Erythroblast (primary cell): ENCODE data around the gene CAMK2G.

Source experiments
- DNase-seq, 2 experiments: peaks; one replicate each; lab custom pipeline; 2025; lab: John Stamatoyannopoulos, UW
- GATA1 ChIP-seq: IDR thresholded peaks from 2 replicates; pipeline ENCODE4 v1.6.1; 2011; ENCODE audit warnings: low read depth, mild to moderate bottlenecking, control low read depth, low read length, moderate library complexity
- POLR2A ChIP-seq: IDR thresholded peaks from 2 replicates; pipeline ENCODE4 v1.6.1; 2011; ENCODE audit warnings: mild to moderate bottlenecking, low read length

The CAMK2G gene

DNA sequence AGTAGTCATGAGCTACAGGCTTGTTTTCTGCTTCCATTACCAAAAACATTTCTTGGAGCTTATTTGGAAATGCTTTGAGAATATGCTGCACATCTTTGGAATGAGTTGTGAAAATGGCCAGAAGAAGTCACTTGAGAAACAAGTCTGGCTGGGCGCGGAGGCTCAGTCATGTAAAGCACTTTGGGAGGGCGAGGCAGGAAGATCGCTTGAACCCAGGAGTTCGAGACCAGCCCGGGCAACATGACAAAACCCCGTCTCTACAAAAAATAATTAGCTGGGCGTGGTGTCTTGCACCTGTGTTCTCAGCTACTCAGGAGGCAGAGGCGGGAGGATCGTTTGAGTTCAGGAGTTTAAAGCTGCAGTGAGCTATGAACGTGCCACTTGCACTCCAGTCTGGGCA is 93.4 kb downstream of the CAMK2G start:
- TF ChIP-seq GATA1 = no peak
- no peak for TF ChIP-seq POLR2A
- DNase-seq = peak; percentile 36 to 45

DNA sequence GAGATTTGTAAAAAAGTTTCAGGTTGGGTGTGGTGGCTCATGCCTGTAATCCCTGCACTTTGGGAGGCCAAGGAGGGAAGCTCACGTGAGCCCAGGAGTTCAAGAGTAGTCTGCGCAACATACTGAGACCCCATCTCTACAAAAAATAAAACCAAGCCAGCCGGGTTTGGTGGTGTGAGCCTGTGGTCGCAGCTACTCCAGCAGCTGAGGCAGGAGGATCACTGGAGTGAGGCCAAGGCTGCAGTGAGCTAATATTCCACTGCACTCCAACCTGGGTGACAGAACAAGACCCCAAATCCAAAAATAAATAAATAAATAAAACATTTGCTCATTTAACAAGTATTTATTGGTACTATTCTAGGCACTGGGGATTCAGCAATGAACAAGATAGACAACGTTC is 94.1 kb downstream of the CAMK2G start:
- TF ChIP-seq POLR2A = no peak
- TF ChIP-seq GATA1 = no peak
- no peak for DNase-seq

DNA sequence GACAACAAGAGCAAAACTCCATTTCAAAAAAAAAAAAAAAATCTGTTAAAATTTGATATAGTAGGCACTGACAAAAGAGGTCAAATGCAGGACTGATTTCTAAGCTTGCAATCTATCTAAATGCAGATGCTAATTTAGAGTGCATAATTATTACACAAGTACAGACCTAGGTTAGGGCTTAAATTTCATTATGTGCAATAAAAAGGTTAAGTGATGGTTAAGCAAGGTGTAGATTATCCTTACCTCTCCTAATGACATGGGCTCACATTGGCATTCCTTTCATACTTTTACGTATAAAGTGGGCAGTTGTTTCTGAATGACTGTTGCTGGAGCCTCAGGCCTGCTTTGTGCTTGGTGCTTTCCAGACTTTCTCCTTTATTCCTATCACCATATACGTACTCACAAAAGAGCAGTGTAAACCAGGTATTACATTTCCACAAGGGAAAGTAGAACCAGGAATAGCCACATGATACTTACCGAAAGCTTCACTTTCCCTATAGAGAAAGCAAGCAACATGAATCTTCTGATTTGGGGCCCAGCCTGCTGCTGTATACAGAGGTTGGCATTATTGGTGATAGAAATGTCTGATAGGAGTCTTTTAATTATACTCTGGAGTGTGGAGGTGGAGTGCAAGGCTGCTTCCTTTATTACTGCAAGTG is 94.7 kb downstream of the CAMK2G start:
- no peak for DNase-seq
- no peak for TF ChIP-seq POLR2A
- no peak for TF ChIP-seq GATA1

DNA sequence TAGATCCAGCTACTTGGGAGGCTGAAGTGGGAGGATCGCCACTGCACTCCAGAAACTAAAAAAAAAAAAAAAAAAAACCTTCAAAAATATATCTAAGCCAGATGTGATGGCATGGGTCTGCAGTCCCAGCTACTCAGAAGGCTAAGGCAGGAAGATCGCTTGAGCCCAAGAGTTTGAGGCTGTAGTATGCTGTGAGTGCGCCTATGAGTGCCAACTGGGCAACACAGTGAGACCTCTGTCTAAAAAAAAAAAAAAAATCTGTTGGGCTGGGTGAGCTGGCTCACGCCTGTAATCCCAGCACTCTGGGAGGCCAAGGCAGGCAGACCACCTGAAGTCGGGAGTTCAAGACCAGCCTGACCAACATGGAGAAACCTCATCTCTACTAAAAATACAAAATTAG is 95.3 kb downstream of the CAMK2G start:
- DNase-seq = no peak
- TF ChIP-seq POLR2A (no peak), GATA1 (no peak)

DNA sequence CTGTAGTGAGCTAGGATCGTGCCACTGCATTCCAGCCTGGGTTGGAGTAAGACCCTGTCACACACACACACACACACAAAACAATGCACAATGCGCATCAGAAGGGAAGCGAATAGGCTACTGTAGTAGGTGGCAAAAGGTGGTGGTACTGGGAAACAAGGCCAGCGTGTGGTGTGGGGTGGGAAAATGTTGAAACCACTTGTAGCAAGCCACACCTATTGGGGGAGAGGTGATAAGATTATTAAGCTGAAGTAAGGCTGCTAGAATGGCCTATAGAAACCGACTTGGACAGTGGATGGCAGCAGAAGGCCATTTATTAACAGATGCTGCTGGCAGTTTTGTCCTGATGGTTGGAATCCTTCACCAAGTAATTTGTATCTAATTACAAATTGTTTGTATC is 99.7 kb downstream of the CAMK2G start:
- peak; percentile 84 to 85 for DNase-seq
- TF ChIP-seq POLR2A = peak; percentile 31
- no peak for TF ChIP-seq GATA1

DNA sequence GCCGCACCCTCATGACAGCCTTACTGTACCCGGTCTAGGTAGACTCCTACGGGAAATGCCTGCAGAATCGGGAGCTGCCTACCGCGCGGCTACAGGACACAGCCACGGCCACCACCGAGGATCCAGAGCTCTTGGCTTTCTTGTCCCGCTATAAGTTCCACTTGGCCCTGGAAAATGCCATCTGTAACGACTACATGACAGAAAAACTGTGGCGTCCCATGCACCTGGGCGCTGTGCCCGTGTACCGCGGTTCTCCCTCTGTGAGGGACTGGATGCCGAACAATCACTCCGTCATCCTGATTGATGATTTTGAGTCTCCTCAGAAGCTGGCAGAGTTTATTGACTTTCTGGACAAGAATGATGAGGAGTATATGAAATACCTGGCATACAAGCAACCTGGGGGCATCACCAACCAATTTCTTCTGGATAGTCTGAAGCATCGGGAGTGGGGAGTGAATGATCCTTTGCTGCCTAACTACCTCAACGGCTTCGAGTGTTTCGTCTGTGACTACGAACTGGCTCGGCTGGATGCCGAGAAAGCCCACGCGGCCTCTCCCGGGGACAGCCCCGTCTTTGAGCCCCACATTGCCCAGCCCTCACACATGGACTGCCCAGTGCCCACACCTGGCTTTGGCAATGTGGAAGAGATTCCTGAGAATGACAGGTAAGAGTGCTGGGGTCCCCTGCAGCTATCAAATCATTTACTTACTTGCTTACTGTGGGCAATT is 101.0 kb downstream of the CAMK2G start:
- TF ChIP-seq POLR2A (no peak), GATA1 (no peak)
- DNase-seq = peak in 1 of 2 experiments; percentile 41

DNA sequence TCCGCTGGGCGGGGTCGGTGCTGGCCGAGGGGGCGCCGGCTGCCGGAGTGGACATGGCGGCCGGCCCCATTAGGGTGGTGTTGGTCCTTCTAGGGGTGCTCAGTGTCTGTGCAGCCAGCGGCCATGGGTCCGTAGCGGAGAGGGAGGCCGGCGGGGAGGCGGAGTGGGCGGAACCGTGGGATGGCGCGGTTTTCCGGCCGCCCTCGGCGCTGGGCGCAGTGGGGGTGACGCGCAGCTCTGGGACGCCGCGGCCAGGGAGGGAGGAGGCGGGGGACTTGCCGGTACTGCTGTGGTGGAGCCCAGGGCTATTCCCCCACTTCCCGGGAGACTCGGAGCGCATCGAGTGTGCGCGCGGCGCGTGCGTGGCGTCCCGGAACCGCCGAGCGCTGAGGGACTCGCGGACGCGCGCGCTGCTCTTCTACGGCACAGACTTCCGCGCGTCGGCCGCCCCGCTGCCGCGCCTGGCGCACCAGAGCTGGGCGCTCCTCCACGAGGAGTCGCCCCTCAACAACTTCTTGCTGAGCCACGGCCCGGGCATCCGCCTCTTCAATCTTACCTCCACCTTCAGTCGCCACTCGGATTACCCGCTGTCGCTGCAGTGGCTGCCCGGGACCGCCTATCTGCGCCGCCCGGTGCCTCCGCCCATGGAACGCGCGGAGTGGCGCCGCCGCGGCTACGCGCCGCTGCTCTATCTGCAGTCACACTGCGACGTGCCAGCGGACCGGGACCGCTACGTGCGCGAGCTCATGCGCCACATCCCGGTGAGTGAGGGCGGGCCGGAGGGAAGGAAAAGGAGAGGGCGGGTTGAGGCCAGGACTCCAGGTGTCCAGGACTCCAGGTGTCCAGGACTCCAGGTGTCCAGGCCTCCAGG is 101.8 kb downstream of the CAMK2G start:
- TF ChIP-seq GATA1 (no peak), POLR2A (peak; percentile 77)

DNA sequence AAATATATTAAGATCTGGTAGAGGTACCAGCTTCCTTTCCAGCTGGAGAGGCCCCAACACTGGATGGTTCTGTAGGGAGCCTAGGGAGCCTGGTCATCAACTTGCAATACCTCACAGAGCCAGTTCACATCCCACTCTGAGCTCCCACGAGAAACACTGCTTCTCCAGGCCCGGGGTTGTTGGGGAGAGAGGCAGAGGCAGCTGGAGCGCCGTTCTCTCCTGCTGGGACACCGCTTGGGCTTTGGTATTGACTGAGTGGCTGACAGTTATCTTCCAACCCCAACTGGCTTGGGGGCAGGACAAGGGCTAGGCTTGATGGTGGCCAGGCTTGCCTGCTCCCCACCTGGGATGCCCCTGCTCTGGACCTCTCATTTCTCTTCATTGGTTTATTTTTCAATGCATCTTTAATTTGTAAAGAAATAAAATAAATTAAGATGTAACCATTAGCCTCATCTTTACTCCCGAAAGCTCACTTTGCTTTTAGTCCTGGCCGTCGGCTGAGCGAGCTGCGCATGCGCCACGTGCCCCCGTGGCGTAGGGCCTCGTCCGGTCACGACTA is 102.6 kb downstream of the CAMK2G start:
- TF ChIP-seq POLR2A (no peak), GATA1 (no peak)

More for the DNA sequence above, 101.8 kb downstream of the CAMK2G start:
- DNase-seq = peak; percentile 84 to 88

DNA sequence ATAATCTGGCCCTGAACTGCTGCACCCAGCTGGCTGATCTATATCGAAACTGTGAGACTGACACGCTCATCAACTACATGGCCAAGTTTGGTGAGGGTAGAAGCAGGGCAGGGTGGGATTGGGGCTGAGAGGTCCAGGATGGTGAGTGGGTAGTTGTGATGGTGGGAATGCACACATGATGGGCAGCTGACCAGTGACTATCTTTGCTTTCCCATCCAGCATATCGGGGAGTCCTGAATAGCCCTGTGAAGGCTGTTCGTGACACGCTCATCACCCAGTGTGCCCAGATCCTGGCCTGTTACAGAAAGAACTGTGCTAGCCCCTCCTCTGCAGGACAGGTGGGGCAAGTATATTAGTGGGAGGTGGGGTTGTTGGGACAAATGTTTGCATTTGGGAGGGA is 105.0 kb downstream of the CAMK2G start:
- DNase-seq = no peak
- TF ChIP-seq POLR2A (no peak), GATA1 (no peak)

More for the DNA sequence above, 102.6 kb downstream of the CAMK2G start:
- DNase-seq = peak in 1 of 2 experiments; percentile 88

DNA sequence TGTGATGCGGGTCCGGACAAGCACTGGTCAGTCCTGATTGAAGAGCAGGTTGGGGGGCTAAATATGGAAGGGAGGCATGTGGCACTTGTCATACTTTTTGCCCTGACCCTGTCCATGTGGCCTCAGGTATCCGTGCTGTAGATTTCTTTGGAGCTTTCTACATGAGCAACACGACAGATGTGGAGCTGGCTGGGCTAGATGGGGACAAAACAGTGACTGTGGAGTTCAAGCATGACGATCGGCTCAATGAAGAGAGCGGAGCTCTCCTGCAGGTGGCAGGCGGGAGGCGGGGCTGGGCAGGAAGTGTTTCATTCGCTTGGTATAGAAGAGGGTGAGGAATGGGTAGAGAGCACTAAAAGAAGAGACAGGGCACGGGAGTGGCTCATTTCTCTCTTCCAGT is 105.5 kb downstream of the CAMK2G start:
- TF ChIP-seq POLR2A (no peak), GATA1 (no peak)
- DNase-seq = no peak

DNA sequence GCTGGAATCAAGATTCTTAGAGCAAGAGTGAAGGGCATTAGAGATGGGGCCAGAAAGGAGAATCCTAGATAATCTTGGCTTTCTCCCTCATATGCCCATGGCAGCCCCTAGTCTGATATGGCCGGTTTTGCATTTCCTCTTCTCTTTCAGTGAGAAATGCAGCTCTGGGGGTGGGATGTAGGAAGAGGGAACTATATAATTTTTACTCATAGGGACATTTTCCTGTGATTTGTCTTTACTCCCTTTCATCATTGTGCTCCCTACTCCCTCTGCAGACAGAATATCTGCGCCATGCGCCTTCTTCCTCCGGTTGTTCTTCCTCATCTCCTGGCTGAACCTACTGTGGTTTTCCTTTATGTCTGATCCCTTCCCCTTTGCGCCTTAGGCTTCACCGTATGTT is 109.3 kb downstream of the CAMK2G start:
- TF ChIP-seq POLR2A = no peak
- TF ChIP-seq GATA1 = no peak
- DNase-seq = no peak

DNA sequence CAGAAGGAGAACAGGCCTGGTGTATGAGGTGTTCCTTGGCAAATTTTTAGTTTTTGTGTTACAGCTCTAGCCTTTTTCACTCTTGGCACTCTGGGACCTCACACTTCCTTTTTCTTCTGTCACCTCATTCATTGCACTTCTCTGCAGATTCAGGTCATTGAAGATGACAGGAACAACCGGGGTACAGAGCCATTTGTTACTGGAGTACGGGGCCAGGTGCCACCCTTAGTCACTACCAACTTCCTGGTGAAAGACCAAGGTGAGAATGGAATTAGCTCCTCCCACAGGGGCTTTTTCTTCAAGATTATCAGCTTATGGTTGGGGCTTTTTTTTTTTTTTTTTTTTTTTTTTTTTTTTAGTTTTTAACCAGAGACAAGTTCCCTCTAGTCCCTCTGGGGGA is 111.0 kb downstream of the CAMK2G start:
- DNase-seq = no peak
- TF ChIP-seq POLR2A (no peak), GATA1 (no peak)

DNA sequence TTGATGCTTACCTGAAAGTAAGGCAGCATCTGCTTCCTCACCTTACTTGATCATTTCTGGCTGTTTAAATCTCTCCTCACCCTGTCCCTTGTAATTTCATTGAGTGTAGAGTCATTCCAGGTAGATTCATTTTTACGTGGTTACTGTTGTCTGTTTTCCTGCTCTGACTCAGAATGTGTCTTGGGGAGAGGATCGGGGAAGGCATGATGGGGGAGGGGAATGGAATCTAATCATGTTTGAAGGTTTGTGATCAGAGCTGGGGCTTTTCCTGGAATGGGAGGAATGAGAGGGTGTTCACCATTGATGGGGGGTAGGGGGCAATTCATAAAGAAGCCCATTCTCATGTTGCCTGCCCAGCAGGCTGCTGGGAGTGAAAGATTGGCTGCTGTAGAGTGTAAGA is 111.4 kb downstream of the CAMK2G start:
- DNase-seq = no peak
- TF ChIP-seq GATA1 (no peak), POLR2A (no peak)
